Lower leg skin (tissue), 4 donors: ENCODE measurements around the gene PSMA5. TPM values are rescaled to one million over a fixed set of nuclear protein-coding genes. Genes with fewer than 3 reads are reported as not detected.

ENCODE experiments used
- DNase-seq, 2 donors: peaks; one replicate each; pipeline ENCODE4 v3.0.0-alpha.2; 2019; ENCODE audit warnings: low spot score in 2 of 2
- H3K4me3 ChIP-seq: fragments of 200-600 bp; sonication (generic); 2 replicates; pipeline ENCODE4 v1.5.1; 2017; ENCODE audit warnings: mild to moderate bottlenecking, low read depth; ENCODE audit not compliant: poor library complexity, severe bottlenecking
- CTCF ChIP-seq, 3 donors: fragments of 450-650 bp; IDR thresholded peaks; one replicate each; pipeline ENCODE4 v1.5.1; 2016; ENCODE audit warnings: antibody characterized with exemption in 3 of 3, mild to moderate bottlenecking in 3 of 3, moderate library complexity in 2 of 3
- POLR2A ChIP-seq, 2 donors: fragments of 450-650 bp; IDR thresholded peaks; one replicate each; pipeline ENCODE4 v1.6.1; 2016 to 2017; ENCODE audit warnings: antibody characterized with exemption in 2 of 2, mild to moderate bottlenecking in 1 of 2, moderate library complexity in 1 of 2
- WGBS, 2 donors: methylation state at CpG; one replicate each; pipeline ENCODE4 v1.1.5; 2018; 5-methylcytosine and 5-hydroxymethylcytosine counted together
- intact Hi-C: fragments of 100-400 bp; cut with DNase I; formaldehyde crosslinking; loops from one replicate; pipeline ENCODE4 v1.15.0; 2023; ENCODE audit warnings: low total_unique reads
- total RNA-seq, 4 donors: library from RNA; depleted of rRNA; stranded (reverse); fragments of >200 nt; gene quantifications; one replicate each; pipeline ENCODE4 v1.1.0, GENCODE V29; 2016

Gene PSMA5
- total RNA-seq, 4 donors from 2014 or later: 24.6 to 46.6 (median 30.2) TPM

GRCh38 chr1:109468903-109469302, 42.7 kb upstream of the PSMA5 start:
- H3K4me3 ChIP-seq: no peak overlapping the region
- TF ChIP-seq POLR2A (IDR thresholded peaks at IDR 0.05): no peak
- TF ChIP-seq CTCF (IDR thresholded peaks at IDR 0.05): no peak
- WGBS, 2 donors: 13 to 16% methylated on average over 2 of the region's 2 CpGs
- intact Hi-C loops: no loop called here
- no peak for DNase-seq

GRCh38 chr1:109468061-109468460, 41.8 kb upstream of the PSMA5 start:
- no peak for DNase-seq
- intact Hi-C loops: no loop called here
- H3K4me3 ChIP-seq: no peak overlapping the region
- 92 to 100% methylated on average over 1 of the region's 1 CpG for WGBS, 2 donors
- no peak for TF ChIP-seq POLR2A (IDR thresholded peaks at IDR 0.05)
- TF ChIP-seq CTCF (IDR thresholded peaks at IDR 0.05): no peak

GRCh38 chr1:109467301-109467777, 41.1 kb upstream of the PSMA5 start:
- WGBS, 2 donors: 28 to 33% methylated on average over 22 of the region's 23 CpGs
- intact Hi-C loops: no loop called here
- no peak for TF ChIP-seq CTCF (IDR thresholded peaks at IDR 0.05)
- no peak for TF ChIP-seq POLR2A (IDR thresholded peaks at IDR 0.05)
- no peak overlapping the region for H3K4me3 ChIP-seq
- DNase-seq: no peak

GRCh38 chr1:109466452-109467300, 40.4 kb upstream of the PSMA5 start, which contains the start of gene SYPL2:
Gene SYPL2, plus strand, starts transcription at chr1:109466546. Its CDS starts 298 bp downstream, at chr1:109466844.
- intact Hi-C loops: no loop called here
- TF ChIP-seq POLR2A (IDR thresholded peaks at IDR 0.05) (no peak), CTCF (IDR thresholded peaks at IDR 0.05) (no peak)
- no peak for DNase-seq
- WGBS, 2 donors: 2 to 3% methylated on average over 28 to 39 of the region's 88 CpGs
- H3K4me3 ChIP-seq: peak within 1 kb of the TSS; percentile 23

- H3K4me3 ChIP-seq: peak overlapping the region; percentile 23
- WGBS, 2 donors: 5 to 8% methylated on average over 23 to 24 of the region's 24 CpGs
- TF ChIP-seq CTCF (IDR thresholded peaks at IDR 0.05): no peak
- TF ChIP-seq POLR2A (IDR thresholded peaks at IDR 0.05): no peak
- DNase-seq: no peak
- intact Hi-C loops: no loop called here
Measured at GRCh38 chr1:109466125-109466451, 39.8 kb upstream of the PSMA5 start.
